ENCODE measurements around the gene GRAMD4. TPM values are rescaled to one million over a fixed set of nuclear protein-coding genes. Genes with fewer than 3 reads are reported as not detected.

Gene GRAMD4
- polyA plus RNA-seq, 1 of the 3 experiments (the other 2 are of a cell fraction) = 15.5 TPM

DNA sequence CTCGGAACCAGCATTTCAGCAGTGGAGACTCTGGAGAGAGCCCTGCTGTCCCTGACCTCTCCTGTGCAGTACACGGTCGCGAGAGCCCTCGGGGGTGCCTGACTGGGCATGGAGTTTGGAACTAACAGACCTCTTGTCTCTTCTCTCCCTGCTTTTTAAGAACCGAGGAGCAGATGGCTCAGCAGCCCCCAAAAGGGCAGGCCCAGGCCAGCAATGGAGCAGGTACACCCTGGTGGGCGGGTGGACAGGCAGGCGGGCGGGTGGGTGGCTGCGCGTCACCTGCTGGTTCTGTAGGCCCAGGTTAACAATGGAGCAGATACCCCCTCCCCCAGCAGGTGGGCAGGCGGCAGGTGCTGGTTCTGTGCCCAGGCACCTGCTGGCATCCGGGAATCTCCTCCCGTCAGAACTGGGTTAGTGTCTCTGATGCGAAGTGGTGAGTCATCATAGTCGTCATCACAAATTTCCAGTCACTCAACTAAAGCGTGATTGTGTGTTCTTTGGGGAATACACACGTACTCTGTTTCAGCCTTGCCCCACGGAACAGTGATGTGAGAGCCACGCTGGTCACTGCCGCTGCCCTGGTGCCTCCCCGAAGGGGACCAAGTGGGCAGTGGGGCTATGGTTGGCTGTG is 41.1 kb downstream of the GRAMD4 start:
- Histone ChIP-seq H4K20me1 (ENCODE audit: insufficient read depth) (peaks cover 5% of the 10 kb centered on the region; the same call in 1 of the 2 replicates), H3K9ac (no peak overlapping the region), H3K4me1 (ENCODE audit: control insufficient read depth in 1 of 2, insufficient read depth in 2 of 2, low read depth in 1 of 2, low read length in 1 of 2) (peaks cover 0 to 53% of the 10 kb centered on the region in 2 experiments; a peak in 2 of 4 replicates), H3K79me2 (ENCODE audit: insufficient read depth) (no peaks in the 10 kb centered on the region), H3K4me2 (no peak overlapping the region), H3K9me2 (no peaks in the 10 kb centered on the region), H2AFZ (ENCODE audit: low read depth) (no peak overlapping the region), H3K27ac (ENCODE audit: low read depth in 2 of 2, low read length in 1 of 2) (peak overlapping the region in 1 of 2 experiments; percentile 86; a peak in 2 of 4 replicates), H3K4me3 (ENCODE audit: low read depth in 2 of 2, low read length in 1 of 2) (no peak overlapping the region), H3K36me3 (replicated peaks in 1 of 2; ENCODE audit: control insufficient read depth in 1 of 2, insufficient read depth in 2 of 2, low read length in 1 of 2) (peaks cover 0 to 3% of the 10 kb centered on the region in 2 experiments), H3F3A (replicated peaks; ENCODE audit: insufficient read depth) (no peaks in the 10 kb centered on the region), H3K9me3 (no peaks in the 10 kb centered on the region), H3K27me3 (ENCODE audit: insufficient read depth) (no peaks in the 10 kb centered on the region)
- TF ChIP-seq FOXM1 (IDR thresholded peaks at IDR 0.05; ENCODE audit: low read depth) (no peak), ELF1 (IDR thresholded peaks at IDR 0.05) (no peak), FOSL2 (IDR thresholded peaks at IDR 0.05; ENCODE audit: borderline replicate concordance, low read depth) (peak; percentile 46; the same call in 1 of the 2 replicates)
- WGBS (ENCODE audit: low lambda C conversion rate) = 57% methylated on average over 16 of the region's 22 CpGs
- POLR2A ChIA-PET = no interaction called here
- DNase-seq = peak; percentile 77
- CTCF ChIA-PET = interaction anchor here (1.0 to 2.7 kb wide), 9 partner anchors 9 to 305 kb away, joined by 3 to 15 read pairs (median 4); no protein-coding TSS in a partner anchor

DNA sequence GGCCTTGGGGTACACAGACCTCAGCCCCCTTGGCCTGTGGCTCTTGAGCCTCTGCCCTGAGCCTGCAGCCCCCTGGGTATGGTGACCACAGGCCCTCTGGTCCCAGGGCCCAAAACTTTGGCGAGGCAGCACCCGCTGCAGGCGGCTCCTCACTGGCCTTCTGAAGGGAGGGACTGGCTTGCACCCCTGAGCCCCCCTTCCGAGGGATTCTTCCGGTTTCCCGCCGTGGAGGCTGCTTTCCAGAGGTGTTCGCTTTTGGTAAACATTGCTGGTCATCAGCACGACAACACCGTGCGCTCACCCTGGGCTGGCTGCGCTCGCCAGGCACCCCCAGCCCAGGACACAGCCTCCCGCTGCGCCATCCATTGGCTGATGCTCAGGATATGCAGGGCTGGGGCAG is 42.0 kb downstream of the GRAMD4 start:
- no peak overlapping the region for H3K4me2 ChIP-seq
- H2AFZ ChIP-seq (ENCODE audit: low read depth) = no peak overlapping the region
- no peaks in the 10 kb centered on the region for H3K9me2 ChIP-seq
- WGBS (ENCODE audit: low lambda C conversion rate) = 94% methylated on average over 8 of the region's 15 CpGs
- H3F3A ChIP-seq (replicated peaks; ENCODE audit: insufficient read depth) = no peaks in the 10 kb centered on the region
- no peak overlapping the region for H3K9ac ChIP-seq
- H3K4me3 ChIP-seq (ENCODE audit: low read depth in 2 of 2, low read length in 1 of 2) = no peak overlapping the region
- peaks cover 5% of the 10 kb centered on the region; the same call in 1 of the 2 replicates for H4K20me1 ChIP-seq (ENCODE audit: insufficient read depth)
- no peaks in the 10 kb centered on the region for H3K27me3 ChIP-seq (ENCODE audit: insufficient read depth)
- H3K9me3 ChIP-seq = no peaks in the 10 kb centered on the region
- no peaks in the 10 kb centered on the region for H3K79me2 ChIP-seq (ENCODE audit: insufficient read depth)
- ChIA-PET POLR2A (no interaction called here), CTCF (interaction anchor here (1.8 kb wide), 1 partner anchor 99 kb away, joined by 6 read pairs; no protein-coding TSS in a partner anchor)
- peak overlapping the region in 1 of 2 experiments; percentile 86; a peak in 2 of 4 replicates for H3K27ac ChIP-seq (ENCODE audit: low read depth in 2 of 2, low read length in 1 of 2)
- TF ChIP-seq, protein P1, sequence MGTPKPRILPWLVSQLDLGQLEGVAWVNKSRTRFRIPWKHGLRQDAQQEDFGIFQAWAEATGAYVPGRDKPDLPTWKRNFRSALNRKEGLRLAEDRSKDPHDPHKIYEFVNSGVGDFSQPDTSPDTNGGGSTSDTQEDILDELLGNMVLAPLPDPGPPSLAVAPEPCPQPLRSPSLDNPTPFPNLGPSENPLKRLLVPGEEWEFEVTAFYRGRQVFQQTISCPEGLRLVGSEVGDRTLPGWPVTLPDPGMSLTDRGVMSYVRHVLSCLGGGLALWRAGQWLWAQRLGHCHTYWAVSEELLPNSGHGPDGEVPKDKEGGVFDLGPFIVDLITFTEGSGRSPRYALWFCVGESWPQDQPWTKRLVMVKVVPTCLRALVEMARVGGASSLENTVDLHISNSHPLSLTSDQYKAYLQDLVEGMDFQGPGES (IDR thresholded peaks at IDR 0.05; ENCODE audit: low read depth, low read length) = no peak
- TF ChIP-seq JUND (IDR thresholded peaks at IDR 0.05) (no peak), TCF12 (IDR thresholded peaks at IDR 0.05) (no peak), GABPA (IDR thresholded peaks at IDR 0.05; ENCODE audit: low read depth) (no peak), EP300 (IDR thresholded peaks at IDR 0.05; ENCODE audit: borderline replicate concordance in 1 of 2, low read depth in 1 of 2, low read length in 1 of 2) (no peak), YY1 (IDR thresholded peaks at IDR 0.05; ENCODE audit: low read depth) (no peak), MEF2A (IDR thresholded peaks at IDR 0.05; ENCODE audit: borderline replicate concordance, low read depth) (no peak), POLR2AphosphoS5 (IDR thresholded peaks at IDR 0.05; ENCODE audit: low read depth, low read length) (no peak)
- TF ChIP-seq, protein P2, sequence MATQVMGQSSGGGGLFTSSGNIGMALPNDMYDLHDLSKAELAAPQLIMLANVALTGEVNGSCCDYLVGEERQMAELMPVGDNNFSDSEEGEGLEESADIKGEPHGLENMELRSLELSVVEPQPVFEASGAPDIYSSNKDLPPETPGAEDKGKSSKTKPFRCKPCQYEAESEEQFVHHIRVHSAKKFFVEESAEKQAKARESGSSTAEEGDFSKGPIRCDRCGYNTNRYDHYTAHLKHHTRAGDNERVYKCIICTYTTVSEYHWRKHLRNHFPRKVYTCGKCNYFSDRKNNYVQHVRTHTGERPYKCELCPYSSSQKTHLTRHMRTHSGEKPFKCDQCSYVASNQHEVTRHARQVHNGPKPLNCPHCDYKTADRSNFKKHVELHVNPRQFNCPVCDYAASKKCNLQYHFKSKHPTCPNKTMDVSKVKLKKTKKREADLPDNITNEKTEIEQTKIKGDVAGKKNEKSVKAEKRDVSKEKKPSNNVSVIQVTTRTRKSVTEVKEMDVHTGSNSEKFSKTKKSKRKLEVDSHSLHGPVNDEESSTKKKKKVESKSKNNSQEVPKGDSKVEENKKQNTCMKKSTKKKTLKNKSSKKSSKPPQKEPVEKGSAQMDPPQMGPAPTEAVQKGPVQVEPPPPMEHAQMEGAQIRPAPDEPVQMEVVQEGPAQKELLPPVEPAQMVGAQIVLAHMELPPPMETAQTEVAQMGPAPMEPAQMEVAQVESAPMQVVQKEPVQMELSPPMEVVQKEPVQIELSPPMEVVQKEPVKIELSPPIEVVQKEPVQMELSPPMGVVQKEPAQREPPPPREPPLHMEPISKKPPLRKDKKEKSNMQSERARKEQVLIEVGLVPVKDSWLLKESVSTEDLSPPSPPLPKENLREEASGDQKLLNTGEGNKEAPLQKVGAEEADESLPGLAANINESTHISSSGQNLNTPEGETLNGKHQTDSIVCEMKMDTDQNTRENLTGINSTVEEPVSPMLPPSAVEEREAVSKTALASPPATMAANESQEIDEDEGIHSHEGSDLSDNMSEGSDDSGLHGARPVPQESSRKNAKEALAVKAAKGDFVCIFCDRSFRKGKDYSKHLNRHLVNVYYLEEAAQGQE (IDR thresholded peaks at IDR 0.05; ENCODE audit: low read depth, low read length) = no peak
- H3K4me1 ChIP-seq (ENCODE audit: control insufficient read depth in 1 of 2, insufficient read depth in 2 of 2, low read depth in 1 of 2, low read length in 1 of 2) = peaks cover 0 to 53% of the 10 kb centered on the region in 2 experiments; a peak in 2 of 4 replicates
- H3K36me3 ChIP-seq (replicated peaks in 1 of 2; ENCODE audit: control insufficient read depth in 1 of 2, insufficient read depth in 2 of 2, low read length in 1 of 2) = peaks cover 0 to 10% of the 10 kb centered on the region in 2 experiments
- no peak for DNase-seq

All from SK-N-SH (cell line).